Testis (tissue), 3 donors: Measurements from ENCODE around the gene GBX1. TPM values are rescaled to one million over a fixed set of nuclear protein-coding genes. Genes with fewer than 3 reads are reported as not detected.

ENCODE experiments used
- DNase-seq: peaks from one replicate; pipeline ENCODE4 v3.0.0-alpha.2; 2019
- H3K27ac ChIP-seq, 2 donors: fragments of 200-600 bp; sonication (generic); one replicate each; pipeline ENCODE4 v1.5.1; 2019
- H3K27me3 ChIP-seq: fragments of 200-600 bp; sonication (generic); one replicate; pipeline ENCODE4 v1.5.1; 2019
- H3K36me3 ChIP-seq: fragments of 200-600 bp; sonication (generic); one replicate; pipeline ENCODE4 v1.5.1; 2017; ENCODE audit warnings: low read depth; ENCODE audit errors: missing control alignments
- H3K4me1 ChIP-seq: fragments of 200-600 bp; sonication (generic); one replicate; pipeline ENCODE4 v1.5.1; 2019
- H3K4me3 ChIP-seq, 2 donors: fragments of 200-600 bp; sonication (generic); one replicate each; pipeline ENCODE4 v1.5.1; 2017 to 2019
- H3K9me3 ChIP-seq: fragments of 200-600 bp; sonication (generic); one replicate; pipeline ENCODE4 v1.5.1; 2017
- POLR2A ChIP-seq: fragments of 450-650 bp; IDR thresholded peaks from one replicate; pipeline ENCODE4 v1.6.1; 2017; ENCODE audit warnings: antibody characterized with exemption, mild to moderate bottlenecking, moderate library complexity
- WGBS, 2 donors: methylation state at CpG; one replicate each; pipeline ENCODE4 v1.1.5; 2018; 5-methylcytosine and 5-hydroxymethylcytosine counted together
- intact Hi-C: fragments of 100-400 bp; cut with DNase I; formaldehyde crosslinking; loops from one replicate; pipeline ENCODE4 v1.15.1; 2023; ENCODE audit warnings: low total_unique reads
- polyA plus RNA-seq: library from polyadenylated mRNA; stranded (reverse); fragments of 350-450 nt; fragmentation: Illumina TruSeq; extraction: RNeasy Lipid Tissue Mini Kit (QIAGEN cat#74804); gene quantifications from one replicate; pipeline ENCODE4 v1.2.3, GENCODE V29; 2014; ENCODE audit warnings: low read depth, low replicate concordance; ENCODE audit not compliant: insufficient read depth
- total RNA-seq, 2 donors: library from RNA; depleted of rRNA; stranded (reverse); fragments of >200 nt; gene quantifications; one replicate each; pipeline ENCODE4 v1.2.3, GENCODE V29; 2016
- TF ChIP-seq, protein P1 (sequence below), 3 experiments: fragments of 450-650 bp in 2 of 3; fragments of 200-600 bp in 1 of 3; sonication (generic) in 1 of 3; IDR thresholded peaks; one replicate each; pipeline ENCODE4 v1.5.1; 2016 to 2019; ENCODE audit warnings: antibody characterized with exemption in 3 of 3, mild to moderate bottlenecking in 2 of 3, moderate library complexity in 1 of 3

Gene GBX1
- total and polyA plus RNA-seq, 3 donors from 2014 or later = 2.9 to 15.6 (median 7.2) TPM

DNA sequence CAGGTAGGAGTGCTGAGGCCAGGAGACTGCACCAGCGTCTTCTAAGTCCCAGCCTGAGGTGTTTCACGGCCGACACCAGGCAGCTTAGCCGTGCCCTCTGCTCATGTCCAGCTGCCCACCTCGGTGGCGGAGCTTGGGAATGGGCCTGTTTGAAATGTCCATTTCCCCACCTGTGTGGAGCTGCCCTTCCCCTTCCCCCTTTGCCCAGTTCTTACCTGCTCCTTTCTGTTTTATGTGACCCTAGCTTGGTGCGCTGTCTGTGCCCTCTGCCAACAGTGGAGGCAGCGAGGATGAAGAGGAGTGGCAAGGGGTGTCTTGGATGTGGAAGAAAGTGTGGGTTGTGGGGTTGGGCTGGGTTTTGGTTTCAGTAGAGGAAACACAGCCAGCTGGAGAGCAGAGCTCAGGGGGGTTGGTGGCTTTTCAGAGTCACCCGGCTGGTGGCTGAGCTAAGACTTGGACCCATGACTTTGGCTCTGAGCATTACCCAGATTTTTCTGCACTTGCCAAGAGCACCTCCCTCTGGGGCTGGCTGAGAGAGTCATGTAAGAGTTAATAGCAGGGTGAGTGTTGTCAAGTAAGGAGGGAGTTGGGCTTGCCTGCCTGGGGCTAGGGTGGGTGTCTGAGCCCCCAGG lies 37.4 kb downstream of the GBX1 start:
- no peak overlapping the region for H3K27ac ChIP-seq
- H3K4me1 ChIP-seq = no peaks in the 10 kb centered on the region
- 93 to 94% methylated on average over 9 of the region's 9 CpGs for WGBS, 2 donors
- no peak overlapping the region for H3K4me3 ChIP-seq
- H3K36me3 ChIP-seq = no peaks in the 10 kb centered on the region
- H3K27me3 ChIP-seq = no peaks in the 10 kb centered on the region
- intact Hi-C loops = loop anchor here (10.0 kb wide), 1 partner anchor 45 kb away; no protein-coding TSS in a partner anchor
- no peak for DNase-seq
- H3K9me3 ChIP-seq = no peaks in the 10 kb centered on the region
- TF ChIP-seq, protein P1, sequence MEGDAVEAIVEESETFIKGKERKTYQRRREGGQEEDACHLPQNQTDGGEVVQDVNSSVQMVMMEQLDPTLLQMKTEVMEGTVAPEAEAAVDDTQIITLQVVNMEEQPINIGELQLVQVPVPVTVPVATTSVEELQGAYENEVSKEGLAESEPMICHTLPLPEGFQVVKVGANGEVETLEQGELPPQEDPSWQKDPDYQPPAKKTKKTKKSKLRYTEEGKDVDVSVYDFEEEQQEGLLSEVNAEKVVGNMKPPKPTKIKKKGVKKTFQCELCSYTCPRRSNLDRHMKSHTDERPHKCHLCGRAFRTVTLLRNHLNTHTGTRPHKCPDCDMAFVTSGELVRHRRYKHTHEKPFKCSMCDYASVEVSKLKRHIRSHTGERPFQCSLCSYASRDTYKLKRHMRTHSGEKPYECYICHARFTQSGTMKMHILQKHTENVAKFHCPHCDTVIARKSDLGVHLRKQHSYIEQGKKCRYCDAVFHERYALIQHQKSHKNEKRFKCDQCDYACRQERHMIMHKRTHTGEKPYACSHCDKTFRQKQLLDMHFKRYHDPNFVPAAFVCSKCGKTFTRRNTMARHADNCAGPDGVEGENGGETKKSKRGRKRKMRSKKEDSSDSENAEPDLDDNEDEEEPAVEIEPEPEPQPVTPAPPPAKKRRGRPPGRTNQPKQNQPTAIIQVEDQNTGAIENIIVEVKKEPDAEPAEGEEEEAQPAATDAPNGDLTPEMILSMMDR (IDR thresholded peaks at IDR 0.05) = no peak

DNA sequence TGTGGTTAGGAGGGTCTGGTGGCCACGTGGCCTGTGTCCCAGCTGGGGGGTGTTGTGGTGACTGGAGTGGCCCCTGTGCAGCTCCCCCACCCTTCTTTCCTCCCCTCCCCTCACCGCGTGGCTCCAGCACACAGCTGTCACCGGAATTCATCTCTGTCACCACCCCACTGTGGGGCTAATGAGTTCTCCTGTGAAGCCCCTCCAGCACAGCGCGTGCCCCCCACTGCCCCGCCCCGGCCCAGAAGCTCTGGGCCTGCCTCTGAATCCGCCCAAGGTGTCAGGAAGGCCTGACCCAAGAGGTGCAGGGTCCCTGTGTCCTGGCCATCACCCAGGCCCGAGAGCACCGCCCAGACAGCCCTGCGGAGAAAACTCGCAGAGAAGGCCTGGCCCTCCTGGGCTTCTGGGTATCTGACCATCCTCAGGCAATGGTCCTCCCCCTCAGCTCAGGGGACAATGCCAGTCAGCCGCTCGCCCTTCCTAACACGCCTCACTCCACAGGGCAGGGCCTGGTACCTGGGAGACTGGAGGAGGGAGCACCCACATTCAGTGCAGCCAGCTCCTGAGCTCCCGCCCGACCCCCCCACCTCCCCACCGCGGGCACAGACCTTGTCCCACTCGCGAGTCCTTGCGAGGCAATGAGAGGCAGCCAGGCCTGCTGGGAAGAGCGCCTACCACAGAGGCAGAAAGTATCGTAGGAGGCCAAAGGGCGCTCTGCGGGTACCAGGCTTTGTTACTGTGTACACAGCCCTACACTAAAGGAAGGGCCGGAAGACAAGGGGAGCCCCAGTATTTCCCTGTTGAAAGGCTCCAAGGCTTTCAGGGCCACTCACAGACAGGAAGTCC lies 38.2 kb downstream of the GBX1 start:
- intact Hi-C loops = loop anchor here (10.0 kb wide), 1 partner anchor 45 kb away; no protein-coding TSS in a partner anchor
- H3K36me3 ChIP-seq = no peaks in the 10 kb centered on the region
- no peak overlapping the region for H3K27ac ChIP-seq
- no peaks in the 10 kb centered on the region for H3K27me3 ChIP-seq
- H3K4me1 ChIP-seq = no peaks in the 10 kb centered on the region
- H3K4me3 ChIP-seq = no peak overlapping the region
- TF ChIP-seq, protein P1 (IDR thresholded peaks at IDR 0.05) = no peak
- TF ChIP-seq POLR2A = no peak
- no peaks in the 10 kb centered on the region for H3K9me3 ChIP-seq
- no peak for DNase-seq
- 88 to 90% methylated on average over 19 to 27 of the region's 28 CpGs for WGBS, 2 donors

DNA sequence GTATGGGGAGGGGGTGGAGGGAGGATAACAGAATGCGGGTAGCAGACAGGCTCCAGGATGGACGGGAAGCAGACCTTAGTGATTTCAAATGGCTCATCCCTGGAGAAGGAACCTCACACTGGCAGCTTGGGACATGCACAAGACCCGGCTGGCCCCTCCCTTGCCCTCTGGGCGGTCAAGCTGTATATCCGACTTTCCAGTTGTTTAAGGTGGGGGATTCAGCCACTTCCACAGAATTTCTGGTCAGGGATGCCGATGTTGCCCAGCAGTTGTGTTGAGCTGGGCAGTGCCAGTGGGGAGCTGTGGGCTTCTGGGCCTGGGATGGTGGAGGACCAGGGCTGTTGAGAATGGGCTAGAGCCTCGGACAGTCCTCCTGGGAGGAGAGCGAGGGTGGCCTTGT lies 38.8 kb downstream of the GBX1 start:
- Histone ChIP-seq H3K27ac (no peak overlapping the region), H3K4me3 (no peak overlapping the region), H3K4me1 (peaks cover 1% of the 10 kb centered on the region), H3K27me3 (no peaks in the 10 kb centered on the region), H3K9me3 (no peaks in the 10 kb centered on the region), H3K36me3 (no peaks in the 10 kb centered on the region)
- WGBS, 2 donors = 82 to 87% methylated on average over 8 of the region's 8 CpGs
- DNase-seq = no peak
- TF ChIP-seq POLR2A = no peak
- TF ChIP-seq, protein P1 (IDR thresholded peaks at IDR 0.05) = no peak
- intact Hi-C loops = loop anchor here (10.0 kb wide), 1 partner anchor 46 kb away; no protein-coding TSS in a partner anchor

DNA sequence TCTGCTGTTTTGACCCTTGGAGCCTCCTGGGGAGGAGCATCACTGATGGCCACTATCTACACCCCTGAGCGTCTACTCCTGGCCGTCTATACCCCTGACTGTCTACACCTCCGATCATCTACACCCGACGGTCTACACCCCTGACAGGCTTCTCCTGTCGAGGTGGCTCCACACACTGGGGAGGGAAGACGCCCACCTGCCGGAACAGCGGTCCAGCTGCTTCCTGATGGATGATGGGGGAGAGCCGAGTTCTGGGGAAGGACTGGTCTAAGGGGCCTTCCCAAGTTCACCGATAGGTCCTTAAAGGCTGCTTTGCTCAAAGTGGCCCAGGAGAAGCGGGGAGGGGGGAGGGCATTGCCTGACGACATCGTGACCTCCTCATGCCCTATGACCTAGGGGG lies 39.4 kb downstream of the GBX1 start:
- DNase-seq = no peak
- no peaks in the 10 kb centered on the region for H3K27me3 ChIP-seq
- H3K27ac ChIP-seq = no peak overlapping the region
- peaks cover 3% of the 10 kb centered on the region for H3K4me1 ChIP-seq
- no peak for TF ChIP-seq POLR2A
- TF ChIP-seq, protein P1 (IDR thresholded peaks at IDR 0.05) = no peak
- 83 to 98% methylated on average over 9 to 14 of the region's 14 CpGs for WGBS, 2 donors
- no peaks in the 10 kb centered on the region for H3K36me3 ChIP-seq
- no peaks in the 10 kb centered on the region for H3K9me3 ChIP-seq
- no peak overlapping the region for H3K4me3 ChIP-seq
- intact Hi-C loops = loop anchor here (10.0 kb wide), 1 partner anchor 47 kb away; no protein-coding TSS in a partner anchor
